ENCODE measurements around the gene TMEM253. TPM values are rescaled to one million over a fixed set of nuclear protein-coding genes. Genes with fewer than 3 reads are reported as not detected.
A peak's percentile ranks its signal among the peaks of the same experiment; 100 is the strongest.

TMEM253 gene
- total RNA-seq, 6 donors from 2014 or later, result 0.94 to 3.4 (median 1.4) TPM; not detected in 3

- Histone ChIP-seq H3K27me3 (no peaks in the 10 kb centered on the region), H3K4me3 (no peak overlapping the region), H3K36me3 (peaks cover 0 to 75% (median 41%) of the 10 kb centered on the region in 4 donors), H3K9me3 (no peaks in the 10 kb centered on the region), H3K27ac (no peak overlapping the region), H3K4me1 (peaks cover 12 to 22% (median 20%) of the 10 kb centered on the region in 4 donors)
- TF ChIP-seq CTCF (IDR thresholded peaks at IDR 0.05) (no peak), POLR2AphosphoS5 (IDR thresholded peaks at IDR 0.05) (no peak), POLR2A (IDR thresholded peaks at IDR 0.05) (no peak), EP300 (IDR thresholded peaks at IDR 0.05) (no peak)
- DNase-seq (no peak), ATAC-seq (ENCODE audit: low FRiP score in 2 of 2) (no peak)
- WGBS, 2 donors, result 90 to 91% methylated on average over 9 of the region's 9 CpGs
Observed at GRCh38 chr14:21075719-21076437, 25.0 kb upstream of the TMEM253 start.

GRCh38 chr14:21077672-21078071, 23.2 kb upstream of the TMEM253 start:
- TF ChIP-seq POLR2A (IDR thresholded peaks at IDR 0.05) (no peak), POLR2AphosphoS5 (IDR thresholded peaks at IDR 0.05) (no peak), EP300 (IDR thresholded peaks at IDR 0.05) (no peak), CTCF (IDR thresholded peaks at IDR 0.05) (no peak)
- WGBS, 2 donors, result 63 to 80% methylated on average over 2 of the region's 2 CpGs
- Histone ChIP-seq H3K4me3 (no peak overlapping the region), H3K9me3 (no peaks in the 10 kb centered on the region), H3K4me1 (peaks cover 0 to 4% (median 3%) of the 10 kb centered on the region in 4 donors), H3K36me3 (peaks cover 5 to 93% (median 55%) of the 10 kb centered on the region in 4 donors), H3K27ac (no peak overlapping the region), H3K27me3 (no peaks in the 10 kb centered on the region)
- ATAC-seq (ENCODE audit: low FRiP score in 2 of 2), result no peak
- no peak for DNase-seq

- H3K36me3 ChIP-seq, result peaks cover 5 to 94% (median 60%) of the 10 kb centered on the region in 4 donors
- ATAC-seq (ENCODE audit: low FRiP score in 2 of 2), result no peak
- peak in 1 of 2 donors; percentile 7 for DNase-seq
Observed at GRCh38 chr14:21078287-21078686, 22.6 kb upstream of the TMEM253 start.

GRCh38 chr14:21078726-21079125, 22.1 kb upstream of the TMEM253 start:
- no peak overlapping the region for H3K27ac ChIP-seq
- H3K9me3 ChIP-seq, result no peaks in the 10 kb centered on the region
- H3K27me3 ChIP-seq, result no peaks in the 10 kb centered on the region
- H3K4me1 ChIP-seq, result no peaks in the 10 kb centered on the region
- H3K36me3 ChIP-seq, result peaks cover 5 to 94% (median 62%) of the 10 kb centered on the region in 4 donors
- H3K4me3 ChIP-seq, result no peak overlapping the region
- ATAC-seq (ENCODE audit: low FRiP score in 2 of 2) (no peak), DNase-seq (peak in 1 of 2 donors; percentile 35)
- TF ChIP-seq POLR2AphosphoS5 (IDR thresholded peaks at IDR 0.05) (no peak), CTCF (IDR thresholded peaks at IDR 0.05) (no peak), POLR2A (IDR thresholded peaks at IDR 0.05) (no peak), EP300 (IDR thresholded peaks at IDR 0.05) (no peak)
- WGBS, 2 donors, result 88% methylated on average over 10 of the region's 10 CpGs

More at GRCh38 chr14:21078287-21078686, 22.6 kb upstream of the TMEM253 start:
- 94 to 97% methylated on average over 5 of the region's 5 CpGs for WGBS, 2 donors
- Histone ChIP-seq H3K4me1 (no peaks in the 10 kb centered on the region), H3K4me3 (no peak overlapping the region), H3K27ac (no peak overlapping the region), H3K9me3 (no peaks in the 10 kb centered on the region), H3K27me3 (no peaks in the 10 kb centered on the region)
- TF ChIP-seq CTCF (IDR thresholded peaks at IDR 0.05) (no peak), EP300 (IDR thresholded peaks at IDR 0.05) (no peak), POLR2AphosphoS5 (IDR thresholded peaks at IDR 0.05) (no peak), POLR2A (IDR thresholded peaks at IDR 0.05) (no peak)
